Measurements from ENCODE around the gene MAMLD1.
"Not testable (repeated sequence)": the region's sequence is repeated elsewhere in the genome, so short reads cannot be mapped to it uniquely, and the experiment has no call there.

MAMLD1 gene

GRCh38 chrX:150337536-150337935 lies 25.6 kb upstream of the MAMLD1 start:
- no peaks in the 10 kb centered on the region for H3K36me3 Mint-ChIP-seq
- H3K27me3 Mint-ChIP-seq: no peaks in the 10 kb centered on the region
- H3K4me3 Mint-ChIP-seq: no peak overlapping the region
- no peaks in the 10 kb centered on the region for H3K9me3 Mint-ChIP-seq
- H3K27ac Mint-ChIP-seq: no peak overlapping the region
- H3K4me1 Mint-ChIP-seq: peaks cover 9% of the 10 kb centered on the region

DNA sequence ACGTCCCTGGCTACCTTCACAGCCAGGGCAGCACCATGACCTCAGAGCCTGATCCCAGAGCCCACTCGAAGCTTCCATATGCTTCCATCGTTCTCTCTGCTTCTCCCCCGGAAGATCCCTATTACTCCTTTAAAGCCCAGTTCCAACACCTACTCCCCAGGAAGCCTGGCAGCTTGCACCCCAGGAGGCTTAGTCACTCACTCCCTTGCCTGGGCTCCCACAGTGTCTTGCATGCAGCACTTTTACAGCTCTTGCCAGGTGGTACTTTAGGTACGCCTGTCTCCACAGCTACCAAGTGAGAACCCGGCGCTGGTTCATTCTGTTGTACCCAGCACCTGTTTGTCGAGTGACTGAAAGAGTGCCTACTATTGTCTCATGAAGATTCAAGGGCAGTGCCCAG lies 24.5 kb upstream of the MAMLD1 start:
- Mint-ChIP-seq H3K36me3 (no peaks in the 10 kb centered on the region), H3K4me1 (no peaks in the 10 kb centered on the region), H3K27ac (no peak overlapping the region), H3K4me3 (no peak overlapping the region), H3K27me3 (no peaks in the 10 kb centered on the region), H3K9me3 (no peaks in the 10 kb centered on the region)

DNA sequence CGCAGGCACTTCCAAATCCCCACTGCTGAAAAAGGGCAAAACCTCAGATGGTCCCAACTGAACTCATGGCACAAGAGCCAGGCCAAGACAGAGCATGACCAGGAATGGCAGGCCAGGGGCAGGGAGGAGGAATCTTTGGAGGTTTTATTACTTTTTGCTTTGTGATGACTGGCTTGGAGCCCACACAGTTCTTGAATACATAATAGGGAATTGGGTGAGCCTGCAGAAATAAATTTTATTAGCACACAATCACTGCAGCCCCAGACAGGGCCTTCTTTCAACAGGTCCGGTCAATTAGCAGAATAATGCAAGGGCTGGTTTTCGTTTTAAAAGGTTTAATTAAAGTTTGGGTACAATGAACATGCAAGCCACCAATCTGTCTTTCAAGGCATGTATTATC lies 23.4 kb upstream of the MAMLD1 start:
- Mint-ChIP-seq H3K4me3 (no peak overlapping the region), H3K27ac (no peak overlapping the region), H3K4me1 (no peaks in the 10 kb centered on the region), H3K9me3 (no peaks in the 10 kb centered on the region), H3K27me3 (no peaks in the 10 kb centered on the region), H3K36me3 (no peaks in the 10 kb centered on the region)

DNA sequence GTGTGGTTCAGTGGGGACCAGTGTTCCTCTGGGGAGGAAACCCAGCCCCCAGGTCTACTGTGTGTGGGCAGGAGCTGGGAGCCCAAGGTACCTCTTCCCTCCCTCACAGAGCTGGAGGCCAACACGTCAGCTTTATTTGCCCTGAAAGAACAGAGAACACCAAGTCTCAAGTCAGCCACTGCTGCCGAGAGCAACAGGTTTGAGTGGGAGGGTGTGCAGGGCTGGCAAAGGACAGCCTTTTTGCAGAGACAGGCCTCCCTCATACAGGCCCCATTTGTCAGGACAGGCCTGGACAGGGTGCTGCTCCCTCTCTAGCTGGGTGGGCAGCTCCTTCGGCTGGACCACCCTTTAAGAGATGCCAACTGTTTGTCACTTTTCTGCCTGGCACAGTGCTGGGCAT lies 22.8 kb upstream of the MAMLD1 start:
- not testable (repeated sequence) for H3K9me3 Mint-ChIP-seq, H3K27me3 Mint-ChIP-seq, H3K36me3 Mint-ChIP-seq, H3K27ac Mint-ChIP-seq, H3K4me3 Mint-ChIP-seq, H3K4me1 Mint-ChIP-seq

GRCh38 chrX:150347471-150347870 lies 15.6 kb upstream of the MAMLD1 start:
- no peak overlapping the region for H3K27ac Mint-ChIP-seq
- H3K9me3 Mint-ChIP-seq: no peaks in the 10 kb centered on the region
- H3K4me3 Mint-ChIP-seq: no peak overlapping the region
- H3K36me3 Mint-ChIP-seq: no peaks in the 10 kb centered on the region
- no peaks in the 10 kb centered on the region for H3K4me1 Mint-ChIP-seq
- peaks cover 4% of the 10 kb centered on the region for H3K27me3 Mint-ChIP-seq

- Mint-ChIP-seq H3K27me3 (peaks cover 4% of the 10 kb centered on the region), H3K4me1 (no peaks in the 10 kb centered on the region), H3K36me3 (no peaks in the 10 kb centered on the region), H3K4me3 (no peak overlapping the region), H3K9me3 (no peaks in the 10 kb centered on the region), H3K27ac (no peak overlapping the region)
Measured at GRCh38 chrX:150348365-150348764, 14.8 kb upstream of the MAMLD1 start.

- H3K4me3 Mint-ChIP-seq: no peak overlapping the region
- no peaks in the 10 kb centered on the region for H3K9me3 Mint-ChIP-seq
- no peak overlapping the region for H3K27ac Mint-ChIP-seq
- H3K36me3 Mint-ChIP-seq: no peaks in the 10 kb centered on the region
- H3K4me1 Mint-ChIP-seq: no peaks in the 10 kb centered on the region
- peaks cover 4% of the 10 kb centered on the region for H3K27me3 Mint-ChIP-seq
Measured at GRCh38 chrX:150352114-150352513, 11.0 kb upstream of the MAMLD1 start.

DNA sequence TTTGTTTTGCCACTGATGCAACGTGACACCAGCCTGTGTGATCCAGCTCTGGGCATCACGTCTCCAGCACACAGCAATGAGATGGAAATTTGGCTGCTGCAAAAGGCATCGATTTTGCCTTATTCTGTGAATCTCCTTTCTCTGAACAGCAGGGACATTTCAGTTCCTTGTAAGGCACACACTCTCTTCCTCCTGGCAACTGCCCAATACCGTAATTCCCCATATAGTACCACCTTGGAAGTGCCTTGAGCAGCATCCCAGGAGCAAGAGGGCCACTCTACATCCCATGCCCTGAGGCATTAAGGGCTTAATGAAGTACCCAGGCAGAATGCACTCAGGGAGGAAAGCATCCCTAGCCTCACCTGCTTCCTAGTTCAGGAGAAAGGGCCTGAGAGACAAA lies 10.5 kb upstream of the MAMLD1 start:
- H3K27me3 Mint-ChIP-seq: peaks cover 4% of the 10 kb centered on the region
- H3K4me1 Mint-ChIP-seq: no peaks in the 10 kb centered on the region

GRCh38 chrX:150355913-150356312 lies 7.2 kb upstream of the MAMLD1 start:
- no peaks in the 10 kb centered on the region for H3K36me3 Mint-ChIP-seq
- H3K4me1 Mint-ChIP-seq: peaks cover 8% of the 10 kb centered on the region
- H3K9me3 Mint-ChIP-seq: no peaks in the 10 kb centered on the region
- H3K27me3 Mint-ChIP-seq: peaks cover 16% of the 10 kb centered on the region
- no peak overlapping the region for H3K4me3 Mint-ChIP-seq
- H3K27ac Mint-ChIP-seq: no peak overlapping the region

More for the DNA sequence above, 10.5 kb upstream of the MAMLD1 start:
- no peak overlapping the region for H3K4me3 Mint-ChIP-seq
- H3K9me3 Mint-ChIP-seq: no peaks in the 10 kb centered on the region
- H3K27ac Mint-ChIP-seq: no peak overlapping the region
- H3K36me3 Mint-ChIP-seq: no peaks in the 10 kb centered on the region

DNA sequence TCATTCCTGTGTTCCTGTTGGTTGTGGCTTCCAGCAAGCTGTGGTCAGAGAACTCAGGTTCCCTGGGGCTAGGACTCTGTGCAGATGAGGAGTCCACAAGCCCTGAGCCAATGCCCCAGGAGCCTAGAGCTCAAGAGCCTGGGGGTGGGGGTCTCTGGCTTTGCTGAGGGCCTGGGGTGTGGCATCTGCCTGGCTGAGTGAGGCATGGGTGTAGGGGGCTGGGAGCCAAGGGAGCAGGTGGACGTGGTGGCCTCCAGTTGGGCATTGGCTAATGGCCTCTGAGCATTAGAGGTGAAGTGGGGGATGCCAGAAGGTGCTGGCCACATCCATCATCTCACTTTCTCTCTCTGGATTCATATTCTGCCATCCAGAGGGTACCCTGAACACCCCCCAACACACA lies 5.3 kb upstream of the MAMLD1 start:
- H3K4me3 Mint-ChIP-seq: no peak overlapping the region
- no peaks in the 10 kb centered on the region for H3K9me3 Mint-ChIP-seq
- H3K27me3 Mint-ChIP-seq: peaks cover 18% of the 10 kb centered on the region
- peaks cover 13% of the 10 kb centered on the region for H3K4me1 Mint-ChIP-seq
- H3K27ac Mint-ChIP-seq: no peak overlapping the region
- no peaks in the 10 kb centered on the region for H3K36me3 Mint-ChIP-seq

GRCh38 chrX:150358651-150359050 lies 4.5 kb upstream of the MAMLD1 start:
- H3K27me3 Mint-ChIP-seq: peaks cover 18% of the 10 kb centered on the region

GRCh38 chrX:150360331-150360730 lies 2.8 kb upstream of the MAMLD1 start:
- H3K9me3 Mint-ChIP-seq: no peaks in the 10 kb centered on the region
- H3K27ac Mint-ChIP-seq: no peak overlapping the region
- H3K4me3 Mint-ChIP-seq: peak overlapping the region; percentile 23
- peaks cover 18% of the 10 kb centered on the region for H3K27me3 Mint-ChIP-seq
- H3K36me3 Mint-ChIP-seq: no peaks in the 10 kb centered on the region
- H3K4me1 Mint-ChIP-seq: peaks cover 13% of the 10 kb centered on the region

More at GRCh38 chrX:150358651-150359050, 4.5 kb upstream of the MAMLD1 start:
- H3K4me3 Mint-ChIP-seq: no peak overlapping the region
- H3K27ac Mint-ChIP-seq: no peak overlapping the region
- no peaks in the 10 kb centered on the region for H3K36me3 Mint-ChIP-seq
- H3K9me3 Mint-ChIP-seq: no peaks in the 10 kb centered on the region
- H3K4me1 Mint-ChIP-seq: peaks cover 13% of the 10 kb centered on the region

DNA sequence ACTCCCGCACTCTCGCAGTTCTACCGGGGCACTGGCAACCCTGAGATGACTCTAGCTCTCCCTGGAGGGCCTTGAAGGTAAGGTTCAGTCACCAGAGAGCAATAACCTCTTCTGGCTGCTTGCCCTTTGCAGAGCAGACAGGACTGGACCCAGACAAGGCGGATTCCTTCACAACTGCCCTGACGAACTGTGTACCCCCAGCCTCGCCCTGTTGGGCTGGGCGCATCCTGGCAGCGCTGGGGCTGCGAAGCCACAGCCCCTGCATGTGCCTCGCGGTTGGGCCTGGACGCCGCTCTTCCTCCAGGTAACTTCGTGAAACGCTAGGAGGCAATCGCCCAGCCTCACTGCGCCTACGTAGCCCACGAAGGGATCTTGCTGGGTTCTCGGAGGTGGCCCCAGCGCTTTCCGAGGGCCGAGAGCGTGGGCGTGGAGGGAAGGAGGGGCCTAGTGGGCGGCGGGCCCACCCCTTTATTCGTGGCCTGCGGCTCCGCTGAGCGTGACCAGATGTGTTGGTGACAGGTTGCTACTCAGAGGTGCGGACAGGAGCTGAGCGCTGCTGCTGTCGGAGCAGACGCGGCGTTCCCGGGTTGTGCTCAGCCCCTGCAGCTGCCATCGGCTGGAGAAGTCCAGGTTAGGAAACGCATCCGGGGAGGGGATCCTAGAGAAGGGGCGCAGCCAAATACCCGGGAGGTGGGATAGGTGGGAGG lies 1.9 kb upstream of the MAMLD1 start:
- Mint-ChIP-seq H3K36me3 (no peaks in the 10 kb centered on the region), H3K27ac (peak overlapping the region; percentile 80), H3K9me3 (no peaks in the 10 kb centered on the region), H3K4me1 (peaks cover 17% of the 10 kb centered on the region), H3K4me3 (peak overlapping the region; percentile 85), H3K27me3 (peaks cover 18% of the 10 kb centered on the region)

DNA sequence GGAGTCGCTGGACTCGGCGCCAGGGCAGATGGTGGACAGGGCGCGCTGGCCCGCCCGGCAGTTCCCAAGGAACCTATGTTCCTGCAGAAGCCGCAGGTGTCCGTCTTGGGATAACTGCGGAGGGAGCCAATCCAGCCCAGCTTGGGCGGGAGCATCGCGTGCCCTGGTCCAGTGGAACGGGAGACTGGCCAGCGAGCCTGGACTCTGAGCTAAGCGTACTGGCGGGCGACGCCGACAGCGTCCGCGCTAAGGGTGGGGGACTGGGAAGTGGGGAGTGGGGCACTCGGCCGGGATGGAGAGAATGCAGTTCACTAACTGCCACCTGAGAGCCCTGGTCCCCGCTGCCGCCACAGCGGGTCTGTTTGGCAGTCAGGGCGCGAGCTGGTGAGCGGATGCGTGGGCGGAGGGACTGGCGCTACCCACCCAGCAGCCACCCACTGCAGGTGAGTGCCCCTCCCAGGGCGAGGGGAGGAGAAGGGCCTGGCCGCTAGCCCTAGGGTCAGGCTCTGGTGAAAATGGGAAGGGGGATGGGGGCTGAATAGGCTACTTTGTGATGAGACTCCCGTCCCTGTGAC lies 1.3 kb upstream of the MAMLD1 start:
- H3K4me1 Mint-ChIP-seq: peaks cover 23% of the 10 kb centered on the region
- H3K27ac Mint-ChIP-seq: no peak overlapping the region
- H3K9me3 Mint-ChIP-seq: no peaks in the 10 kb centered on the region
- H3K4me3 Mint-ChIP-seq: peak overlapping the region; percentile 85
- no peaks in the 10 kb centered on the region for H3K36me3 Mint-ChIP-seq
- H3K27me3 Mint-ChIP-seq: peaks cover 18% of the 10 kb centered on the region

DNA sequence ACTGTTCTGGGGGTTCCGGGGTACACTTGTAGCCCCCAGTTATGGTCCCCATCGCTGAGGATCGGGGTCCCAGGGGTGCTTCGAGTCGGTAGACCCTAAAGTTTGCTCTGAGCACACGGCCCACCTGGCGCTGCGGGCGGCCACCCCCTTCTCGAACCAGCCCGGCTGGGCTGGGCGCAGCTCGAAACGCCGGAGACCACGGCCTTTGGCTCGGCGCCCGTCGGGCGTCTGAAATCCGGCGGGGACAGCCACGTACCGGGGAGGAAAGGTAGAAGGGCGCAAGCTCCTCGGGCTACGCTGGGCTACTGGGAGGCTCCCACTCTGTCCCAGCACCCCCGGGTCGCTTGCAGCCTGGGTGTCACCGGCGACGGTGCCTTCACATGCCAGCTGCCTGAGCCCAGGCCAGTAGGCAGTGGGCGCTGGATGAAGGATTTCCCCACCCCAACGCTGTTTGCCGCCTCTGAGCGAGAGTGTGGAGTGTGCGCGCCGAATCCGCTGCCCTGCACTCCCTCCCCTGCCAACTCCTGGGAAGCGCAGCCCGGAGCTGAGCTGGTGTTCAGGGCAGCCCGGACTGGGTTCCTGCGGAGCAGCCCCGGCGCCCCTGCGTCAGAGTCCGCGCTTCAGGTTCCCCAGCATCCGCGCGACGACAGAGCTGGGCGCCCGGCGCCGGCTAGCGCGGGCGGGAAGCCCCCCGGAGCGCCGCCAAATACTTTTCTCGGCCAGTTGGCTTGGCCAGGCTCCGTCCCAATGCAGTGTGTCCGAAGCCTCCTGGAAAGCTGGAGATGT lies 637 bp downstream of the MAMLD1 start:
- no peaks in the 10 kb centered on the region for H3K36me3 Mint-ChIP-seq
- peaks cover 25% of the 10 kb centered on the region for H3K4me1 Mint-ChIP-seq
- no peak overlapping the region for H3K27ac Mint-ChIP-seq
- no peaks in the 10 kb centered on the region for H3K9me3 Mint-ChIP-seq
- peaks cover 16% of the 10 kb centered on the region for H3K27me3 Mint-ChIP-seq
- H3K4me3 Mint-ChIP-seq: peak overlapping the region; percentile 63

- Mint-ChIP-seq H3K4me3 (peak overlapping the region; percentile 63), H3K4me1 (peaks cover 25% of the 10 kb centered on the region), H3K27ac (no peak overlapping the region), H3K27me3 (peaks cover 14% of the 10 kb centered on the region), H3K9me3 (no peaks in the 10 kb centered on the region), H3K36me3 (no peaks in the 10 kb centered on the region)
Measured at GRCh38 chrX:150364347-150365050, 1.4 kb downstream of the MAMLD1 start.
